Suprapubic skin (tissue), 4 donors: ENCODE measurements around the gene FBXO38. TPM values are rescaled to one million over a fixed set of nuclear protein-coding genes. Genes with fewer than 3 reads are reported as not detected.

Experiments used
- DNase-seq, 2 donors: peaks; one replicate each; pipeline ENCODE4 v3.0.0-alpha.2; 2019; ENCODE audit warnings: low spot score in 2 of 2
- H3K27ac ChIP-seq: fragments of 200-600 bp; sonication (generic); one replicate; pipeline ENCODE4 v1.5.1; 2019
- H3K27me3 ChIP-seq: fragments of 200-600 bp; sonication (generic); one replicate; pipeline ENCODE4 v1.5.1; 2019
- H3K36me3 ChIP-seq: fragments of 200-600 bp; sonication (generic); one replicate; pipeline ENCODE4 v1.5.1; 2019
- H3K4me1 ChIP-seq: fragments of 200-600 bp; sonication (generic); one replicate; pipeline ENCODE4 v1.5.1; 2019
- H3K4me3 ChIP-seq: fragments of 200-600 bp; sonication (generic); one replicate; pipeline ENCODE4 v1.5.1; 2019; ENCODE audit warnings: mild to moderate bottlenecking
- H3K9me3 ChIP-seq: fragments of 200-600 bp; sonication (generic); one replicate; pipeline ENCODE4 v1.5.1; 2019
- CTCF ChIP-seq, 2 donors: fragments of 200-600 bp in 1 of 2; fragments of 450-650 bp in 1 of 2; sonication (generic) in 1 of 2; IDR thresholded peaks; one replicate each; pipeline ENCODE4 v1.5.1; 2016 to 2019; ENCODE audit warnings: antibody characterized with exemption in 2 of 2, mild to moderate bottlenecking in 1 of 2, moderate library complexity in 1 of 2
- EP300 ChIP-seq: sonication (generic); formaldehyde crosslinking; IDR thresholded peaks from one replicate; pipeline ENCODE4 v1.6.1; 2017; ENCODE audit warnings: antibody characterized with exemption
- POLR2A ChIP-seq, 2 donors: fragments of 450-650 bp; IDR thresholded peaks; one replicate each; pipeline ENCODE4 v1.6.1; 2017; ENCODE audit warnings: antibody characterized with exemption in 2 of 2, mild to moderate bottlenecking in 2 of 2, moderate library complexity in 2 of 2
- POLR2AphosphoS5 ChIP-seq, 3 donors: sonication (generic); formaldehyde crosslinking; IDR thresholded peaks; one replicate each; pipeline ENCODE4 v1.6.1; 2017; ENCODE audit warnings: antibody characterized with exemption in 3 of 3
- WGBS: methylation state at CpG from one replicate; pipeline ENCODE4 v1.1.5; 2018; 5-methylcytosine and 5-hydroxymethylcytosine counted together
- total RNA-seq, 4 donors: library from RNA; depleted of rRNA; stranded (reverse); fragments of >200 nt; gene quantifications; one replicate each; pipeline ENCODE4 v1.1.0, GENCODE V29; 2016

Gene FBXO38
- total RNA-seq, 4 donors from 2014 or later, result 18.2 to 98.8 (median 33.1) TPM

DNA sequence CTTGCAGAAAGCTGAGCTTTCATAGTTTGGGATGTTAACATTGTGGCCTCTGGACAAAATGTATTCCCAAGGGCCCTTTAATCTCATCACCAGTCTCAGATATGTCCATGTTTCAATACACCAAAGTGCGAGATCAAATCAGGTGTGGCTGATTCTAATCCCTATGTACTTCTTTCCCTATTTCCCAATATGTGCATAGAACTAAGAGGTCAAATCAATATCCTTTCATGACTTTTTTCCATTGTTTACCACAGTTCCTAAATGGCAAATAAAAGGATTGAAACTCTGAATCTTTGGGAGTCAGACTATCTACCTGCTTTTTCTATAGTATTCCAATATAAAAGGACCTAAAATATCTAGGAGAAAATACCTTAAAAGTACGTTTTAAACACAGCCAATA is 105.0 kb downstream of the FBXO38 start:
- DNase-seq, result no peak
- H3K4me1 ChIP-seq, result no peaks in the 10 kb centered on the region
- H3K4me3 ChIP-seq, result no peak overlapping the region
- no peaks in the 10 kb centered on the region for H3K9me3 ChIP-seq
- H3K36me3 ChIP-seq, result no peaks in the 10 kb centered on the region
- WGBS, result 79% methylated on average over 2 of the region's 2 CpGs
- H3K27ac ChIP-seq, result no peak overlapping the region
- H3K27me3 ChIP-seq, result peaks cover 29% of the 10 kb centered on the region
- TF ChIP-seq CTCF (IDR thresholded peaks at IDR 0.05), result no peak
- TF ChIP-seq POLR2AphosphoS5 (IDR thresholded peaks at IDR 0.05), result no peak
- no peak for TF ChIP-seq EP300
- no peak for TF ChIP-seq POLR2A (IDR thresholded peaks at IDR 0.05)

- no peak for DNase-seq
- TF ChIP-seq EP300 (no peak), CTCF (IDR thresholded peaks at IDR 0.05) (no peak), POLR2AphosphoS5 (IDR thresholded peaks at IDR 0.05) (no peak), POLR2A (IDR thresholded peaks at IDR 0.05) (no peak)
- Histone ChIP-seq H3K27me3 (peaks cover 20% of the 10 kb centered on the region), H3K4me3 (no peak overlapping the region), H3K36me3 (no peaks in the 10 kb centered on the region), H3K27ac (no peak overlapping the region), H3K9me3 (no peaks in the 10 kb centered on the region), H3K4me1 (no peaks in the 10 kb centered on the region)
- WGBS, result 55% methylated on average over 10 of the region's 10 CpGs
Observed at GRCh38 chr5:148491015-148491792, 107.4 kb downstream of the FBXO38 start.

DNA sequence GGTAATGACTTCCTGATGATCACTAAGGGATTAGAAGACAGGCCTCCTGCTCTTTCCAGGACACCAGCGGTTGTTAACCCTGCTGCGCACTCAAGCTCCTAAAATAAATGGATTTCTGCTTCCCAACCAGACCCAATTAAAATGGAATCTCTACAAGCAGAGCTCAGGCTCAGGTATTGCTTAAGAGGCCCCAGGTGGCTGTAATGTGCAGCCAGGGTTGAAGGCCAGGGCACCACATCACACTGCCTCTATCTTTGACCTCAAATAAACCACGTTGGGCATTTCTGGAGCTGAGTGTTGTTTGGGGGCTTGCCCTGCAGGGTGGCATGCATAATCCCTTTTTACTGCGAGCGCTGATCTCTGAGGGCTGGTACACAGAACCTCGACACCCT is 108.0 kb downstream of the FBXO38 start:
- Histone ChIP-seq H3K4me3 (no peak overlapping the region), H3K9me3 (no peaks in the 10 kb centered on the region), H3K27ac (no peak overlapping the region), H3K4me1 (no peaks in the 10 kb centered on the region), H3K27me3 (peaks cover 18% of the 10 kb centered on the region), H3K36me3 (no peaks in the 10 kb centered on the region)
- no peak for DNase-seq
- WGBS, result 51% methylated on average over 6 of the region's 6 CpGs
- TF ChIP-seq EP300 (no peak), POLR2A (IDR thresholded peaks at IDR 0.05) (no peak), POLR2AphosphoS5 (IDR thresholded peaks at IDR 0.05) (no peak), CTCF (IDR thresholded peaks at IDR 0.05) (no peak)

GRCh38 chr5:148492351-148492750 is 108.6 kb downstream of the FBXO38 start:
- no peaks in the 10 kb centered on the region for H3K4me1 ChIP-seq
- TF ChIP-seq CTCF (IDR thresholded peaks at IDR 0.05) (no peak), POLR2A (IDR thresholded peaks at IDR 0.05) (no peak), EP300 (no peak), POLR2AphosphoS5 (IDR thresholded peaks at IDR 0.05) (no peak)
- 89% methylated on average over 1 of the region's 1 CpG for WGBS
- H3K9me3 ChIP-seq, result no peaks in the 10 kb centered on the region
- H3K27ac ChIP-seq, result no peak overlapping the region
- no peak for DNase-seq
- no peak overlapping the region for H3K4me3 ChIP-seq
- H3K27me3 ChIP-seq, result peaks cover 13% of the 10 kb centered on the region
- H3K36me3 ChIP-seq, result no peaks in the 10 kb centered on the region

Other genes with a start within 250 kb of the FBXO38 start
- gene SPINK14, start 215.4 kb upstream of the FBXO38 start, total RNA-seq, result not detected
- 1 to 10 TPM in 1 of 4 donors, not detected in 3; 2.3 TPM for gene SPINK6, start 180.9 kb upstream of the FBXO38 start, total RNA-seq
- gene MARCOL, start 145.4 kb upstream of the FBXO38 start, total RNA-seq, result not detected
- under 1 TPM in 1 of 4 donors, not detected in 3; 0.55 TPM for gene SPINK13, start 115.2 kb upstream of the FBXO38 start, total RNA-seq
- 10 to 100 TPM in 2 of 4 donors, 1 to 10 TPM in 1, not detected in 1; 4.8 to 86.5 (median 22.9) TPM for gene SPINK7, start 71.5 kb upstream of the FBXO38 start, total RNA-seq
- not detected for gene SPINK9, start 48.4 kb upstream of the FBXO38 start, total RNA-seq